ENCODE results near the gene KLHL29.

Gene KLHL29

GRCh38 chr2:23647563-23647962 is 262.6 kb downstream of the KLHL29 start:
- no peak for DNase-seq

- DNase-seq, result no peak
Observed at GRCh38 chr2:23649303-23649702, 264.3 kb downstream of the KLHL29 start.

GRCh38 chr2:23649819-23650218 is 264.8 kb downstream of the KLHL29 start:
- DNase-seq, result no peak

- DNase-seq, result no peak
Observed at GRCh38 chr2:23651187-23652080, 266.5 kb downstream of the KLHL29 start.

- DNase-seq, result no peak
Observed at GRCh38 chr2:23653326-23653725, 268.3 kb downstream of the KLHL29 start.

GRCh38 chr2:23654756-23655155 is 269.8 kb downstream of the KLHL29 start:
- no peak for DNase-seq

GRCh38 chr2:23655934-23656596 is 271.1 kb downstream of the KLHL29 start:
- DNase-seq, result no peak

GRCh38 chr2:23656597-23656973 is 271.6 kb downstream of the KLHL29 start:
- DNase-seq, result no peak

GRCh38 chr2:23657371-23657770 is 272.4 kb downstream of the KLHL29 start:
- DNase-seq, result no peak

GRCh38 chr2:23657934-23658333 is 273.0 kb downstream of the KLHL29 start:
- no peak for DNase-seq

- no peak for DNase-seq
Observed at GRCh38 chr2:23658466-23658942, 273.5 kb downstream of the KLHL29 start.

- no peak for DNase-seq
Observed at GRCh38 chr2:23659328-23659727, 274.3 kb downstream of the KLHL29 start.

- no peak for DNase-seq
Observed at GRCh38 chr2:23659773-23660172, 274.8 kb downstream of the KLHL29 start.

- no peak for DNase-seq
Observed at GRCh38 chr2:23660237-23660636, 275.3 kb downstream of the KLHL29 start.

GRCh38 chr2:23661276-23662050 is 276.5 kb downstream of the KLHL29 start:
- DNase-seq, result no peak

- DNase-seq, result no peak
Observed at GRCh38 chr2:23662466-23662865, 277.5 kb downstream of the KLHL29 start.

GRCh38 chr2:23662941-23663920 is 278.3 kb downstream of the KLHL29 start:
- no peak for DNase-seq

- DNase-seq, result no peak
Observed at GRCh38 chr2:23664066-23664788, 279.2 kb downstream of the KLHL29 start.

GRCh38 chr2:23666241-23666979 is 281.4 kb downstream of the KLHL29 start:
- no peak for DNase-seq

GRCh38 chr2:23666980-23667357 is 282.0 kb downstream of the KLHL29 start:
- no peak for DNase-seq

Data from amniotic stem cell (primary cell).